Stomach smooth muscle (tissue), 2 donors: Measurements from ENCODE around the gene MSRB1.

Source experiments
- H3K27ac ChIP-seq: one replicate; pipeline ENCODE4 v1.7.0; 2013; ENCODE audit warnings: mild to moderate bottlenecking, low read length, inconsistent platforms
- H3K27me3 ChIP-seq, 2 donors: one replicate each; pipeline ENCODE4 v1.7.0; 2013; ENCODE audit warnings: low read length in 2 of 2; ENCODE audit not compliant: insufficient read depth in 2 of 2, control insufficient read depth in 1 of 2
- H3K36me3 ChIP-seq, 2 donors: one replicate each; pipeline ENCODE4 v1.7.0; 2013; ENCODE audit warnings: low read length in 2 of 2; ENCODE audit not compliant: control insufficient read depth in 2 of 2, insufficient read depth in 2 of 2
- H3K4me1 ChIP-seq: one replicate; pipeline ENCODE4 v1.7.0; 2013; ENCODE audit warnings: low read length; ENCODE audit not compliant: control insufficient read depth, insufficient read depth
- H3K4me3 ChIP-seq, 2 donors: one replicate each; pipeline ENCODE4 v1.7.0; 2013; ENCODE audit warnings: low read length in 2 of 2
- H3K9ac ChIP-seq, 2 donors: one replicate each; pipeline ENCODE4 v1.7.0; 2013; ENCODE audit warnings: low read length in 2 of 2, mild to moderate bottlenecking in 1 of 2
- H3K9me3 ChIP-seq, 2 donors: one replicate each; pipeline ENCODE4 v1.7.0; 2013; ENCODE audit warnings: low read length in 2 of 2; ENCODE audit not compliant: control insufficient read depth in 2 of 2
- donor health status: healthy.
- donor health status: Pancreatic carcinoma.

MSRB1 gene

GRCh38 chr16:1912215-1912543 is 30.8 kb downstream of the MSRB1 start:
- Histone ChIP-seq H3K9ac (no peak overlapping the region), H3K36me3 (no peaks in the 10 kb centered on the region), H3K27me3 (peaks cover 13 to 38% of the 10 kb centered on the region in 2 donors), H3K4me3 (no peak overlapping the region), H3K4me1 (no peaks in the 10 kb centered on the region), H3K27ac (no peak overlapping the region), H3K9me3 (no peaks in the 10 kb centered on the region)

- no peak overlapping the region for H3K9ac ChIP-seq
- no peak overlapping the region for H3K27ac ChIP-seq
- H3K9me3 ChIP-seq, result no peaks in the 10 kb centered on the region
- H3K36me3 ChIP-seq, result no peaks in the 10 kb centered on the region
- peaks cover 11 to 34% of the 10 kb centered on the region in 2 donors for H3K27me3 ChIP-seq
- H3K4me3 ChIP-seq, result no peak overlapping the region
- no peaks in the 10 kb centered on the region for H3K4me1 ChIP-seq
Measured at GRCh38 chr16:1911467-1912214, 31.4 kb downstream of the MSRB1 start.

GRCh38 chr16:1909561-1910231 is 33.3 kb downstream of the MSRB1 start:
- Histone ChIP-seq H3K4me3 (no peak overlapping the region), H3K9me3 (no peaks in the 10 kb centered on the region), H3K36me3 (no peaks in the 10 kb centered on the region), H3K9ac (no peak overlapping the region), H3K4me1 (no peaks in the 10 kb centered on the region), H3K27ac (no peak overlapping the region), H3K27me3 (peaks cover 12 to 28% of the 10 kb centered on the region in 2 donors)

- Histone ChIP-seq H3K4me1 (no peaks in the 10 kb centered on the region), H3K27ac (no peak overlapping the region), H3K36me3 (no peaks in the 10 kb centered on the region), H3K9ac (no peak overlapping the region), H3K9me3 (no peaks in the 10 kb centered on the region), H3K4me3 (no peak overlapping the region), H3K27me3 (peaks cover 13 to 26% of the 10 kb centered on the region in 2 donors)
Measured at GRCh38 chr16:1908983-1909382, 34.0 kb downstream of the MSRB1 start.

GRCh38 chr16:1908184-1908583 is 34.8 kb downstream of the MSRB1 start:
- peaks cover 10 to 30% of the 10 kb centered on the region in 2 donors for H3K27me3 ChIP-seq

GRCh38 chr16:1907226-1907860 is 35.7 kb downstream of the MSRB1 start:
- Histone ChIP-seq H3K27ac (no peak overlapping the region), H3K9ac (no peak overlapping the region), H3K9me3 (no peaks in the 10 kb centered on the region), H3K4me1 (no peaks in the 10 kb centered on the region), H3K4me3 (no peak overlapping the region), H3K27me3 (peaks cover 10 to 36% of the 10 kb centered on the region in 2 donors), H3K36me3 (no peaks in the 10 kb centered on the region)

More at GRCh38 chr16:1908184-1908583, 34.8 kb downstream of the MSRB1 start:
- no peaks in the 10 kb centered on the region for H3K9me3 ChIP-seq
- H3K9ac ChIP-seq, result no peak overlapping the region
- no peaks in the 10 kb centered on the region for H3K4me1 ChIP-seq
- H3K36me3 ChIP-seq, result no peaks in the 10 kb centered on the region
- H3K4me3 ChIP-seq, result no peak overlapping the region
- H3K27ac ChIP-seq, result no peak overlapping the region

GRCh38 chr16:1906846-1907165 is 36.2 kb downstream of the MSRB1 start:
- Histone ChIP-seq H3K36me3 (no peaks in the 10 kb centered on the region), H3K27me3 (peaks cover 10 to 36% of the 10 kb centered on the region in 2 donors), H3K9me3 (no peaks in the 10 kb centered on the region), H3K27ac (no peak overlapping the region), H3K9ac (no peak overlapping the region), H3K4me1 (no peaks in the 10 kb centered on the region), H3K4me3 (no peak overlapping the region)

GRCh38 chr16:1906055-1906845 is 36.7 kb downstream of the MSRB1 start:
- peaks cover 10 to 36% of the 10 kb centered on the region in 2 donors for H3K27me3 ChIP-seq
- H3K9ac ChIP-seq, result no peak overlapping the region
- no peaks in the 10 kb centered on the region for H3K9me3 ChIP-seq
- no peak overlapping the region for H3K27ac ChIP-seq
- no peak overlapping the region for H3K4me3 ChIP-seq
- H3K4me1 ChIP-seq, result no peaks in the 10 kb centered on the region
- H3K36me3 ChIP-seq, result no peaks in the 10 kb centered on the region

- H3K9ac ChIP-seq, result no peak overlapping the region
- no peaks in the 10 kb centered on the region for H3K36me3 ChIP-seq
- no peaks in the 10 kb centered on the region for H3K9me3 ChIP-seq
- H3K4me1 ChIP-seq, result no peaks in the 10 kb centered on the region
- H3K4me3 ChIP-seq, result no peak overlapping the region
- H3K27me3 ChIP-seq, result peaks cover 8 to 29% of the 10 kb centered on the region in 2 donors
- no peak overlapping the region for H3K27ac ChIP-seq
Measured at GRCh38 chr16:1903845-1904840, 38.9 kb downstream of the MSRB1 start.

GRCh38 chr16:1903220-1903574 is 39.8 kb downstream of the MSRB1 start:
- no peak overlapping the region for H3K4me3 ChIP-seq
- H3K36me3 ChIP-seq, result no peaks in the 10 kb centered on the region
- H3K9me3 ChIP-seq, result no peaks in the 10 kb centered on the region
- no peak overlapping the region for H3K27ac ChIP-seq
- H3K4me1 ChIP-seq, result no peaks in the 10 kb centered on the region
- H3K27me3 ChIP-seq, result peaks cover 8 to 24% of the 10 kb centered on the region in 2 donors
- H3K9ac ChIP-seq, result no peak overlapping the region
